Keratinocyte (primary cell): ENCODE measurements around the gene TSTD2. TPM values are rescaled to one million over a fixed set of nuclear protein-coding genes. Genes with fewer than 3 reads are reported as not detected.

Source experiments
- DNase-seq: peaks from one replicate; pipeline ENCODE4 v3.0.0-alpha.2; 2011; ENCODE audit warnings: low read depth, missing footprints, low spot score
- FAIRE-seq: peaks from 2 replicates; lab custom pipeline; 2011; peaks lifted over from hg19 to GRCh38; lab: Jason Lieb, UNC
- H2AFZ ChIP-seq: 2 replicates; pipeline ENCODE4 v1.6.0; 2012; ENCODE audit warnings: low read length, control low read depth, inconsistent platforms; ENCODE audit not compliant: control insufficient read depth
- H3K27ac ChIP-seq: 2 replicates; pipeline ENCODE4 v1.5.1; 2011; ENCODE audit warnings: low read length; ENCODE audit not compliant: control insufficient read depth, insufficient read depth
- H3K27me3 ChIP-seq: 3 replicates; pipeline ENCODE4 v1.6.0; 2011; ENCODE audit warnings: low read length; ENCODE audit not compliant: control insufficient read depth, insufficient read depth; ENCODE audit errors: extremely low read depth
- H3K36me3 ChIP-seq, 2 experiments: 2 replicates in 1 of 2; 3 replicates in 1 of 2; pipeline ENCODE4 v1.5.1; 2011; ENCODE audit warnings: low read length in 2 of 2, mild to moderate bottlenecking in 1 of 2; ENCODE audit not compliant: control insufficient read depth in 2 of 2, insufficient read depth in 2 of 2; ENCODE audit errors: extremely low read depth in 1 of 2
- H3K4me1 ChIP-seq: 3 replicates; pipeline ENCODE4 v1.5.1; 2011; ENCODE audit warnings: low read length; ENCODE audit not compliant: control insufficient read depth, insufficient read depth; ENCODE audit errors: extremely low read depth
- H3K4me2 ChIP-seq: 3 replicates; pipeline ENCODE4 v1.6.0; 2011; ENCODE audit warnings: low read depth, low read length; ENCODE audit not compliant: control insufficient read depth, insufficient read depth; ENCODE audit errors: extremely low read depth
- H3K4me3 ChIP-seq, 3 experiments: fragments of 200-600 bp in 1 of 3; sonication (generic) in 1 of 3; 2 replicates in 2 of 3; 3 replicates in 1 of 3; pipeline ENCODE4 v1.5.1; 2011 to 2016; ENCODE audit warnings: low read length in 3 of 3, mild to moderate bottlenecking in 3 of 3, control low read depth in 2 of 3, inconsistent platforms in 1 of 3, low read depth in 1 of 3, mixed read lengths in 1 of 3, mixed run types in 1 of 3, moderate library complexity in 1 of 3; ENCODE audit not compliant: control insufficient read depth in 2 of 3, insufficient read depth in 2 of 3; ENCODE audit errors: extremely low read depth in 1 of 3
- H3K79me2 ChIP-seq: 2 replicates; pipeline ENCODE4 v1.6.0; 2012; ENCODE audit warnings: low read length; ENCODE audit not compliant: control insufficient read depth, insufficient read depth
- H3K9ac ChIP-seq: 3 replicates; pipeline ENCODE4 v1.6.0; 2011; ENCODE audit warnings: low read length; ENCODE audit not compliant: control insufficient read depth, insufficient read depth; ENCODE audit errors: extremely low read depth
- H3K9me1 ChIP-seq: 3 replicates; pipeline ENCODE4 v1.6.0; 2011; ENCODE audit warnings: low read length; ENCODE audit not compliant: control insufficient read depth, insufficient read depth; ENCODE audit errors: extremely low read depth
- H3K9me3 ChIP-seq: 2 replicates; pipeline ENCODE4 v1.5.1; 2012; ENCODE audit warnings: low read depth, low read length; ENCODE audit not compliant: control insufficient read depth
- H4K20me1 ChIP-seq: 3 replicates; pipeline ENCODE4 v1.6.0; 2011; ENCODE audit warnings: low read length; ENCODE audit not compliant: control insufficient read depth, insufficient read depth; ENCODE audit errors: extremely low read depth
- EZH2 ChIP-seq: IDR thresholded peaks from one replicate; pipeline ENCODE4 v1.6.1; 2012; ENCODE audit warnings: inconsistent platforms, mild to moderate bottlenecking, low read length, moderate library complexity
- dilution Hi-C: fragments of 300-500 bp; cut with MboI; formaldehyde crosslinking; loops from one replicate; pipeline ENCODE4 v1.7.0; 2020; ENCODE audit warnings: low sequenced_read_pairs; ENCODE audit not compliant: extremely low pct_ligation_motif_present
- polyA plus RNA-seq, 5 experiments: library from polyadenylated mRNA; depleted of rRNA in 3 of 5; stranded (reverse) in 3 of 5; stranded (forward) in 1 of 5; unstranded in 1 of 5; fragments of >200 nt; gene quantifications; 1 replicate in 1 of 5; 2 replicates in 3 of 5; 3 replicates in 1 of 5; pipeline versions ENCODE4 v1.2.1 to v1.2.3, GENCODE V29; 2011 to 2012; ENCODE audit warnings: missing spikeins in 2 of 5, low read depth in 1 of 5, low replicate concordance in 1 of 5
- TF ChIP-seq, protein P1 (sequence below), 3 experiments: IDR thresholded peaks in 1 of 3; conservative IDR thresholded peaks in 1 of 3; optimal IDR thresholded peaks in 1 of 3; 2 replicates in 2 of 3; 3 replicates in 1 of 3; pipeline versions ENCODE3 to v1.5.1; 2011; ENCODE audit warnings: low read length in 3 of 3, mild to moderate bottlenecking in 3 of 3, moderate library complexity in 2 of 3, control low read depth in 1 of 3, inconsistent platforms in 1 of 3; ENCODE audit not compliant: insufficient read depth in 2 of 3; ENCODE audit errors: extremely low read depth in 1 of 3

Gene TSTD2
- polyA plus RNA-seq, 1 donor (not counting 4 experiments of a cell fraction or from before 2014, with no cell fraction given), result 17.2 TPM

DNA sequence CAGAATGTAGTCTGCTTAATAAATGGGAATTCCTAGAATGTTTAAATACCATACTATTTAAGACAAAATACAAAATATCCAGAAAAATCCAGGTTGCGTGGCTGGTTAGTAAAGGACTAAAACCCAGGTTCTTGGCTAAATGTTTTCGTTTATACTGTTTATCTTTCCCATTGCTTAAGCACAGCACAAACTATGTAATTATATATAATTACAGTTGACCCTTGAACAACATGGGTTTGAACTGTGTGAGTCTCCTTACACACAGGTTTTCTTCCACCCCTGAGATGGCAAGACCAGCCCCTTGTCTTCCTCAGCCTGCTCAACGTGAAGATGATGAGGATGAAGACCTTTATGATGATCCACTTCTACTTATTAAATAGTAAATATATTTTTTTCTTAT lies 39.2 kb upstream of the TSTD2 start:
- Histone ChIP-seq H4K20me1 (peaks cover 2% of the 10 kb centered on the region), H3K4me2 (no peak overlapping the region), H3K36me3 (peaks cover 22 to 52% of the 10 kb centered on the region in 2 experiments), H3K4me1 (no peaks in the 10 kb centered on the region), H2AFZ (no peak overlapping the region), H3K27ac (no peak overlapping the region), H3K79me2 (no peaks in the 10 kb centered on the region), H3K9me3 (no peaks in the 10 kb centered on the region), H3K4me3 (no peak overlapping the region), H3K27me3 (no peaks in the 10 kb centered on the region), H3K9ac (no peak overlapping the region), H3K9me1 (no peaks in the 10 kb centered on the region)
- DNase-seq, result no peak
- FAIRE-seq, result no peak
- no peak for TF ChIP-seq EZH2
- TF ChIP-seq, protein P1, sequence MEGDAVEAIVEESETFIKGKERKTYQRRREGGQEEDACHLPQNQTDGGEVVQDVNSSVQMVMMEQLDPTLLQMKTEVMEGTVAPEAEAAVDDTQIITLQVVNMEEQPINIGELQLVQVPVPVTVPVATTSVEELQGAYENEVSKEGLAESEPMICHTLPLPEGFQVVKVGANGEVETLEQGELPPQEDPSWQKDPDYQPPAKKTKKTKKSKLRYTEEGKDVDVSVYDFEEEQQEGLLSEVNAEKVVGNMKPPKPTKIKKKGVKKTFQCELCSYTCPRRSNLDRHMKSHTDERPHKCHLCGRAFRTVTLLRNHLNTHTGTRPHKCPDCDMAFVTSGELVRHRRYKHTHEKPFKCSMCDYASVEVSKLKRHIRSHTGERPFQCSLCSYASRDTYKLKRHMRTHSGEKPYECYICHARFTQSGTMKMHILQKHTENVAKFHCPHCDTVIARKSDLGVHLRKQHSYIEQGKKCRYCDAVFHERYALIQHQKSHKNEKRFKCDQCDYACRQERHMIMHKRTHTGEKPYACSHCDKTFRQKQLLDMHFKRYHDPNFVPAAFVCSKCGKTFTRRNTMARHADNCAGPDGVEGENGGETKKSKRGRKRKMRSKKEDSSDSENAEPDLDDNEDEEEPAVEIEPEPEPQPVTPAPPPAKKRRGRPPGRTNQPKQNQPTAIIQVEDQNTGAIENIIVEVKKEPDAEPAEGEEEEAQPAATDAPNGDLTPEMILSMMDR (optimal IDR thresholded peaks at IDR 0.05 in 1 of 3, IDR thresholded peaks at IDR 0.05 in 1 of 3, conservative IDR thresholded peaks at IDR 0.05 in 1 of 3; ENCODE audit: extremely low read depth in 1 of 3, insufficient read depth in 2 of 3, low read length in 3 of 3), result no peak
- dilution Hi-C loops, result no loop called here

DNA sequence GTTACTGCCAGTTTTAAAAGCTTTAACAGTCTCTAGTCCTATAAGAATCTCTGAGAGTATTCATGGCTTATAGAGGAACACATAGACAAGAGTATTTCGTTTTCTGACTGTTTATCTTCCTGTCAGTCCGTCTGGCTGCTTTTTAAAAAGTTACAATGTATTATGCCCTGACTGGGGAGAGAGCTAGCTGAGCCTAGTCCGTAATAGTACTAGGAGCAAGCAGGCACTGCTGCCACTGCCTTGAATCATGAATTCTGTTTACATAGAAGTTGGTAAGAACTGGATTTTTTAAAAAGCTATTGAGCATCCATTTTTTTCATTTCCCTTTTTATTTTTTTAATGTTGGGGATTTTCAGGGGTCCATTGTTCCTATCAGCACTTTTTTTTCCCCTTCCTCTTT lies 37.4 kb upstream of the TSTD2 start:
- Histone ChIP-seq H3K27ac (no peak overlapping the region), H3K4me2 (no peak overlapping the region), H4K20me1 (peaks cover 2% of the 10 kb centered on the region), H3K9ac (no peak overlapping the region), H3K36me3 (peaks cover 22 to 52% of the 10 kb centered on the region in 2 experiments), H3K4me3 (no peak overlapping the region), H2AFZ (no peak overlapping the region), H3K27me3 (no peaks in the 10 kb centered on the region), H3K9me1 (no peaks in the 10 kb centered on the region), H3K79me2 (no peaks in the 10 kb centered on the region), H3K4me1 (no peaks in the 10 kb centered on the region), H3K9me3 (no peaks in the 10 kb centered on the region)
- DNase-seq, result no peak
- no peak for TF ChIP-seq EZH2
- TF ChIP-seq, protein P1 (optimal IDR thresholded peaks at IDR 0.05 in 1 of 3, IDR thresholded peaks at IDR 0.05 in 1 of 3, conservative IDR thresholded peaks at IDR 0.05 in 1 of 3; ENCODE audit: extremely low read depth in 1 of 3, insufficient read depth in 2 of 3, low read length in 3 of 3), result no peak
- FAIRE-seq, result no peak
- dilution Hi-C loops, result no loop called here
